HEK293T (cell line): ENCODE measurements around the gene RNF212.

Source experiments
- CTCF ChIA-PET: fragments of 350-600 bp; formaldehyde crosslinking; extraction: SDS; loops from one replicate; lab custom pipeline; 2021; ENCODE audit warnings: antibody characterized with exemption, inconsistent platforms; lab: Yijun Ruan, JAX
- POLR2A ChIA-PET: fragments of 350-600 bp; formaldehyde crosslinking; extraction: SDS; loops from one replicate; lab custom pipeline; 2020; ENCODE audit warnings: antibody characterized with exemption, inconsistent platforms; lab: Yijun Ruan, JAX
- DNase-seq: peaks from one replicate; pipeline ENCODE4 v3.0.0; 2012; ENCODE audit warnings: mixed read lengths; ENCODE audit errors: extremely low spot score
- ARNT ChIP-seq: fragments of 450-650 bp; IDR thresholded peaks from 2 replicates; pipeline ENCODE4 v1.6.1; 2017; ENCODE audit warnings: mild to moderate bottlenecking
- BHLHE40 ChIP-seq: fragments of 450-650 bp; IDR thresholded peaks from 2 replicates; pipeline ENCODE4 v1.6.1; 2016; ENCODE audit warnings: mild to moderate bottlenecking, moderate library complexity, borderline replicate concordance
- CTBP1 ChIP-seq: fragments of 450-650 bp; IDR thresholded peaks from 2 replicates; pipeline ENCODE4 v1.6.1; 2016; ENCODE audit warnings: borderline replicate concordance
- ELF4 ChIP-seq: fragments of 450-650 bp; IDR thresholded peaks from 2 replicates; pipeline ENCODE4 v1.6.1; 2017; ENCODE audit warnings: antibody characterized with exemption
- FOXA1 ChIP-seq: fragments of 450-650 bp; IDR thresholded peaks from 2 replicates; pipeline ENCODE4 v1.6.1; 2016; ENCODE audit warnings: mild to moderate bottlenecking
- FOXK2 ChIP-seq: fragments of 450-650 bp; IDR thresholded peaks from 2 replicates; pipeline ENCODE4 v1.6.1; 2016; ENCODE audit warnings: mild to moderate bottlenecking
- FOXM1 ChIP-seq: fragments of 450-650 bp; IDR thresholded peaks from 2 replicates; pipeline ENCODE4 v1.6.1; 2017; ENCODE audit warnings: mild to moderate bottlenecking, borderline replicate concordance
- HDGF ChIP-seq: fragments of 450-650 bp; IDR thresholded peaks from 2 replicates; pipeline ENCODE4 v1.6.1; 2017; ENCODE audit warnings: antibody characterized with exemption, borderline replicate concordance
- L3MBTL2 ChIP-seq: fragments of 450-650 bp; conservative IDR thresholded peaks from 2 replicates; pipeline ENCODE4 v1.6.1; 2016; ENCODE audit warnings: mild to moderate bottlenecking
- LEF1 ChIP-seq: fragments of 450-650 bp; IDR thresholded peaks from 2 replicates; pipeline ENCODE4 v1.6.1; 2017; ENCODE audit warnings: mild to moderate bottlenecking, borderline replicate concordance
- NFRKB ChIP-seq: fragments of 450-650 bp; IDR thresholded peaks from 2 replicates; pipeline ENCODE4 v1.6.1; 2016; ENCODE audit warnings: mild to moderate bottlenecking, moderate library complexity
- SP1 ChIP-seq: fragments of 450-650 bp; IDR thresholded peaks from 2 replicates; pipeline ENCODE4 v1.6.1; 2017
- SUZ12 ChIP-seq: fragments of 450-650 bp; IDR thresholded peaks from 2 replicates; pipeline ENCODE4 v1.6.1; 2016; ENCODE audit warnings: mild to moderate bottlenecking
- TARDBP ChIP-seq: fragments of 450-650 bp; IDR thresholded peaks from 2 replicates; pipeline ENCODE4 v1.6.1; 2016
- ZNF384 ChIP-seq: fragments of 450-650 bp; IDR thresholded peaks from 2 replicates; pipeline ENCODE4 v1.6.1; 2016
- TF ChIP-seq, protein P1 (sequence below): fragments of 450-650 bp; IDR thresholded peaks from 2 replicates; pipeline ENCODE4 v1.6.1; 2016

RNF212 gene

DNA sequence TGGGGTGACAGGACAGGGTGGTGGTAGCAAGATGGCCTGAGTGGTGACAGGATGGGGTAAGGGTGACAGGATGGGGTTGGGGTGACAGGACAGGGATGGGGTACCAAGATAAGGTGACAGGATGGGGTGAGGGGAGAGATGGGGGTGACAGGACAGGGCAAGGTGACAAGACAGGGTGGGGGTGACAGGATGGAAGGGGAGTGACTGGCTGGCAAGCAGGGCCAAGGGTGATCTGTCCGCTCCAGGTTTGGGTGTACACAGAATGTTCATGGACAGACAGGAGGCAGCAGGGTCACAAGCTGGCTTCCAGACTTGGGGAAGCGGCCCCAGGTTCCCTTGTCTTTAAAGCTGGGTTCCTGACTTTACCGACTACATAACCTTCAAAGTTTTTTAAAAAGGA lies 23.3 kb downstream of the RNF212 start:
- TF ChIP-seq FOXK2 (no peak), L3MBTL2 (no peak), LEF1 (no peak), HDGF (no peak), TARDBP (no peak), SP1 (no peak), SUZ12 (no peak), FOXA1 (no peak), ELF4 (no peak), FOXM1 (no peak), BHLHE40 (no peak), ZNF384 (no peak), CTBP1 (no peak), NFRKB (no peak), ARNT (no peak)
- TF ChIP-seq, protein P1, sequence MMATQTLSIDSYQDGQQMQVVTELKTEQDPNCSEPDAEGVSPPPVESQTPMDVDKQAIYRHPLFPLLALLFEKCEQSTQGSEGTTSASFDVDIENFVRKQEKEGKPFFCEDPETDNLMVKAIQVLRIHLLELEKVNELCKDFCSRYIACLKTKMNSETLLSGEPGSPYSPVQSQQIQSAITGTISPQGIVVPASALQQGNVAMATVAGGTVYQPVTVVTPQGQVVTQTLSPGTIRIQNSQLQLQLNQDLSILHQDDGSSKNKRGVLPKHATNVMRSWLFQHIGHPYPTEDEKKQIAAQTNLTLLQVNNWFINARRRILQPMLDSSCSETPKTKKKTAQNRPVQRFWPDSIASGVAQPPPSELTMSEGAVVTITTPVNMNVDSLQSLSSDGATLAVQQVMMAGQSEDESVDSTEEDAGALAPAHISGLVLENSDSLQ: no peak
- DNase-seq: no peak
- CTCF ChIA-PET: no interaction called here
- POLR2A ChIA-PET: no interaction called here

DNA sequence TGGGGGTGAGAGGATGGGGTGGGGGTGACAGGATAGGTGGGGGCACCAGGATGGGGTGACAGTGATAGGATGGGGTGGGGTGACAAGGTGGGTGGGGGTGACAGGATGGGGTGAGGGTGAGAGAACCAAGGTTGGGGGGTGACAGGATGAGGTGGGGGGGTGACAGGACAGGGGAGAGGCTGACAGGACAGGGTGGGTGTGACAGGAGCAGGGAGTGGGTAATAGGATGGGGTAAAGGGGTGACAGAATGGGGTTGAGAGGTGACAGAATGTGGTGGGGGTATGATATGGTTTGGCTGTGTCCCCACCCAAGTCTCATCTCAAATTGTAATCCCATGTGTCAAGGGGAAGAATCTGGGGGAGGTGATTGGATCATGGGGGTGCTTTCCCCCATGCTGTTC lies 26.0 kb downstream of the RNF212 start:
- POLR2A ChIA-PET: no interaction called here
- TF ChIP-seq, protein P1: no peak
- no peak for TF ChIP-seq ELF4
- TF ChIP-seq HDGF: no peak
- TF ChIP-seq SUZ12: no peak
- TF ChIP-seq FOXM1: no peak
- no peak for TF ChIP-seq LEF1
- TF ChIP-seq FOXA1: no peak
- no peak for TF ChIP-seq L3MBTL2
- TF ChIP-seq TARDBP: no peak
- no peak for TF ChIP-seq ARNT
- no peak for TF ChIP-seq ZNF384
- TF ChIP-seq BHLHE40: no peak
- no peak for TF ChIP-seq SP1
- no peak for TF ChIP-seq NFRKB
- TF ChIP-seq CTBP1: no peak
- DNase-seq: no peak

DNA sequence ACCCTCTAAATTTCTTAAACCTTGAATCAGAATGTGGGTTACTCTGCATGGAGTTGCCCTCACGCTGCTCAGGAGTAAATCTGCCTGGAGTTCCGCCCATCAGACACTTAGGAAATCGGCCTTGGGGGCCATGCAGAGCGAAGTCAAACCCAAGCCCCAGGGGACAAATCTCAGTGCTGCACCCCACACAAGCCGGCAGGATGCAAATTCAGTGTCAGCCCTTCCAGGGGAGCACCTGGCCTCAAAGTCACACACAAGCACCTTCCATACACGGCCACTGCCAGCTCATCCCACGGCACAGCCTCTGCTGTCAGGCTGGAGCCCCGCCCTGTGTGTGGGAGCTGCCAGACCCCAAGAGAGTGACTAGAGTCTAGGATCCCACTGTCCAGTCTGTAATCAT lies 27.4 kb downstream of the RNF212 start:
- no peak for DNase-seq
- no peak for TF ChIP-seq FOXM1
- no peak for TF ChIP-seq ELF4
- no peak for TF ChIP-seq NFRKB
- TF ChIP-seq BHLHE40: no peak
- no peak for TF ChIP-seq FOXK2
- no peak for TF ChIP-seq CTBP1
- no peak for TF ChIP-seq FOXA1
- no peak for TF ChIP-seq HDGF
- no peak for TF ChIP-seq ARNT
- TF ChIP-seq L3MBTL2: no peak
- no peak for TF ChIP-seq TARDBP
- ChIA-PET CTCF (no interaction called here), POLR2A (no interaction called here)

More for the DNA sequence above, 26.0 kb downstream of the RNF212 start:
- CTCF ChIA-PET: no interaction called here

DNA sequence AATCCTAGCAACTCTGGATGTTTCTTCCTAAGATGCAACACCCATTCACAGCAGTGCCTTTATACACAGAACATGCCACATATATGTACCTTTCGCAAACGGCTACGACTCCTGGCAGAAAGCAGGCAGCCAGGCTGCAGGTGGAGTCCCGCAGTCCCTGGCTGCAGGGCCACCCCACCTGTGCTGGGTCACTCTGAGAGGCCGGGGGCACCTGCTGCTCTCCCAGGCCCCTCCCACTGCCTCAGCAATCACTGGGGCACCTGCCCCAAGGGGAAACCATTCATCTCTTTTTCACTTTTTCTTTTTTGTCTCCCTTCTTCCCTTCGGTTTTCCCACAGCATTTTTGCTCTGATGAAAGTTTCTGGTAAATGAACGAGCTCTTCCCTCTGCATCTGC lies 28.0 kb downstream of the RNF212 start:
- TF ChIP-seq FOXM1 (no peak), NFRKB (no peak), SUZ12 (no peak), L3MBTL2 (no peak), LEF1 (no peak)
- no peak for DNase-seq
- ChIA-PET CTCF (no interaction called here), POLR2A (no interaction called here)

DNA sequence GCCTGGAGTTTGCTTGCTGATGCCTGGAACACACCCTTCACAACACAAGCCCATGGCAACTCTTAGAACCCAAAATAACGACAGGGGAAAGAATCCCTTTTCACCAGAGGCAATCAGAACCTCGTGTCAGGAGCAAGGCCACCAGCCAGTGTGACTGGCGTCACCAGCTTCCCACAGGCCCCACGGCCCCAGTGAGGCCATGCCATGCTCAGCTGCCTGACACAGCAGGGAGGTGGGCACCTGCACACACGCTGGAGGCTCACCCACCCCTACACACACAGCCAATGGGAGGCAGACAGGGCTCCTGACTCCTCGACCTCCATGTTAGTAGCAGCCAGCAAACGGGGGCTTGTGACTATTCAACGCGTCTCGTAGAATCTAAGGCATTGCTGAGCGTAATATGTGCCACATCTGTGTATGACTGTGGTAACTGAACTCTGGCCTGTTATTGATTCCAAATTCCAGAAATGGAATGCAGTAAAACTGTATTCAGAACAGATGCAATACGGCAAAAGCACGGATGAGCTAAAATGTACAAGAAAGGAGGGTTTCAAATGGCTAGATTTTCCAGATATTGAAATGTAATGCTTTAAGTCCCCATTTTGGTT lies 28.5 kb downstream of the RNF212 start:
- CTCF ChIA-PET: no interaction called here
- no peak for DNase-seq
- TF ChIP-seq FOXM1: no peak
- TF ChIP-seq LEF1: no peak
- POLR2A ChIA-PET: no interaction called here

DNA sequence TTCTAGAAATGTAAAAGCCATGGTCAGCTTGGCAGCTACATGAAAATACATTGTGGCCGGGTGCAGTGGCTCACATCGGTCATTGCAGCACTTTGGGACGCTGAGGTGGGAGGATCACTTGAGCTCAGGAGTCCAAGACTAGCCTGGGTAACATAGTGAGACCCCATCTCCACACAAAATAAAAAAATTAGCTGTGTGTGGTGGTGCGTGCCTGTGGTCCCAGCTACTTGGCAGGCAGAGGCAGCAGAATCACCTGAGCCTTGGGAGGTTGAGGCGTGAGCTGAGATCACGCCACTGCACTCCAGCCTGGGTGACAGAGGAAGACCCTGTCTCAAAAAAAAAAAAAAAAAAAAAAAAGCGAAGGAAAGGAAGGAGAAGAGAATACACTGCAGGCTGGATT lies 29.0 kb downstream of the RNF212 start:
- TF ChIP-seq NFRKB: no peak
- no peak for TF ChIP-seq FOXK2
- no peak for TF ChIP-seq FOXA1
- TF ChIP-seq, protein P1: no peak
- TF ChIP-seq ARNT: no peak
- no peak for TF ChIP-seq TARDBP
- no peak for TF ChIP-seq LEF1
- TF ChIP-seq SUZ12: no peak
- no peak for TF ChIP-seq BHLHE40
- no peak for TF ChIP-seq L3MBTL2
- TF ChIP-seq FOXM1: no peak
- no peak for TF ChIP-seq SP1
- ChIA-PET CTCF (no interaction called here), POLR2A (no interaction called here)
- DNase-seq: no peak
